Astrocyte of the cerebellum (primary cell): ENCODE measurements around the gene SEMA5A.

Source experiments
- DNase-seq: peaks from one replicate; pipeline ENCODE4 v3.0.0-alpha.2; 2011; ENCODE audit warnings: low read depth
- H3K4me3 ChIP-seq: 2 replicates; pipeline ENCODE4 v1.5.1; 2011; ENCODE audit warnings: mild to moderate bottlenecking, low read depth, low read length, moderate library complexity
- CTCF ChIP-seq: IDR thresholded peaks from 2 replicates; pipeline ENCODE4 v1.5.1; 2012; ENCODE audit warnings: low read length, low read depth, moderate library complexity, mild to moderate bottlenecking; ENCODE audit errors: missing control alignments
- in situ Hi-C: cut with HindIII; loops from 2 replicates; pipeline ENCODE4 v1.10.0; 2017; ENCODE audit warnings: low sequenced_read_pairs

SEMA5A gene

DNA sequence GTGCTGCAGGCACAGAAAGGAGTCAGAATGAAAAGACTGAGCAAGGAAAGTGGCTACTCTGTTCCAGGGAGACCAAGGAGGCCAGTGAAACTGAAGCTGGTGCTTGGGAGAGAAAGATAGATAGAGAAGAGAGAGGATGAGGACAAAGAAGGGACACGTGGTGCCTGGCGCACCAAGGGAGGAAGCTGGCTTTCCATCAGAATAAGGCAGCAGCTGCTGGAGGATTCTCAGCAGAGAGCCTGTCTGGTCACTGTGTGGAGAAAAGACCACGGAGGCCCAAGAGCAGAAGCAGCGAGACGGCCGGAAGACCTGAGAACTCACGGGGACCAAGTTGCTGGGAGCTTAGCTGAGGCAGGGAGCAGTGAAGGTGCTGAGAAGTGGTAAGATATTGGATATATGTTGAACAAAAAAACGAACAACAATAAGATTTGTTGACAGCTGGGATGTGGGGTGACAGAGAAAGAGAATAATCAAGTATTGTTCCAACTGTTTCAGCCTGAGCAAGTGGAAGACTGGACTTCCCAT is 116.1 kb downstream of the SEMA5A start:
- no peak for TF ChIP-seq CTCF
- no peak for DNase-seq
- H3K4me3 ChIP-seq = no peak overlapping the region
- in situ Hi-C loops = no loop called here

- no peak for TF ChIP-seq CTCF
- in situ Hi-C loops = no loop called here
Measured at GRCh38 chr5:9428272-9428671, 117.6 kb downstream of the SEMA5A start.

DNA sequence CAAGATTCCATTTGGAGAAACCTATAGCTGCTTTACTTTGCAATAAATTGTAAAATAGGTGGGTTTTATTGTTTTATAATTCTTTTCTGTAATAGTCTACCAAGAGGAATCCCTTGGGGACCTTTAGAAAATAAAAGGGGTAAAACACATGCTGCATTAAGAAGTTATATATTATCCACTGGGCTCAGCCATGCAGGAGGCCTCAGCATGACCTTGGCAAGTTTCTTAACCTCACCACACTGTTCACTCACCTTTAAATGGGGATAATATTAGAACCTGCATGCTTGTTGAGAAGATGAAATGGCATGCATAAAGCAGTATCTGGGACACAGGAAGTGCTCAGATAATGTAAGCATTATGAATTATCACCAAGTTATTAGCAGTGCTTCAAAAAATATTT is 120.2 kb downstream of the SEMA5A start:
- no peak for TF ChIP-seq CTCF
- in situ Hi-C loops = no loop called here

More at GRCh38 chr5:9428272-9428671, 117.6 kb downstream of the SEMA5A start:
- no peak overlapping the region for H3K4me3 ChIP-seq
- no peak for DNase-seq

DNA sequence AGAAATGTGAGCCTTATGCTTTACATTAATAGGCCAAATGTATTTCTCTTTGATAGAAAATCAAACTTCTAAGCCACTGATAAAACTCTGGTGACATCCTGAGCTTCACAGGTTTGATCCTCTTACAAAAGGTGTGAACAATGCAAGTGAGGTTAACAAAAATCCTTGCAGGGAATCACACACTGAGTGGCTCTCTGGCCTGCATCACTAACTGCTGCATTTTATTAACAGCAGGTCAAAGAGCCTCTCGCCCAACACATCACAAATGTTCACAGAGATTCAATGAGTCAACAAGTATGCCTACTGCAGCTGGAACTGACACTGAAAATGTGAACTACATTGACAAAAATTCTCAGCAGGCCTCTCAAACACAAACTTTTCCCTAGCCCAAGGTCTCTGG is 122.3 kb downstream of the SEMA5A start:
- no peak for TF ChIP-seq CTCF
- DNase-seq = no peak
- no peak overlapping the region for H3K4me3 ChIP-seq
- in situ Hi-C loops = no loop called here

More for the DNA sequence above, 120.2 kb downstream of the SEMA5A start:
- no peak for DNase-seq
- H3K4me3 ChIP-seq = no peak overlapping the region

- DNase-seq = no peak
- H3K4me3 ChIP-seq = no peak overlapping the region
- TF ChIP-seq CTCF = no peak
- in situ Hi-C loops = no loop called here
Measured at GRCh38 chr5:9421884-9422283, 124.0 kb downstream of the SEMA5A start.

DNA sequence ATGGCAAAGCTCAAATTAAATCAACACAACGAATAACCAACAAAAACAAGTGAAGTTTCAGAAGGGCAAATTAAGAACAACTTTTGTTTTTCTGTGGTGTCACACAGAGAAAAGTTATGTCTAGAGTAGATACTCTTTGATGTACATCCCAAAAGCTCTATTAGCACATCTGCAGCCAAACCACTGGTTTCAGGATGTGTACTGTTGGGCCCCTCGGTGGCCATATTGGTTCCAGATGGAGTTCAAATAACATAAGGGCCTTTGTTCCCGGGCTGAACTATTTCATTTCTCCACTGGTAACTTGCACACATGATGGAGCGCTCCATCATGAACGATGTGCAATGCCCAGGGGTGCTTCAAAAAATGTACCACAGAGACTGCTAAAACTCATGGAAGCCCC is 126.1 kb downstream of the SEMA5A start:
- in situ Hi-C loops = no loop called here
- H3K4me3 ChIP-seq = no peak overlapping the region
- no peak for TF ChIP-seq CTCF
- DNase-seq = no peak

DNA sequence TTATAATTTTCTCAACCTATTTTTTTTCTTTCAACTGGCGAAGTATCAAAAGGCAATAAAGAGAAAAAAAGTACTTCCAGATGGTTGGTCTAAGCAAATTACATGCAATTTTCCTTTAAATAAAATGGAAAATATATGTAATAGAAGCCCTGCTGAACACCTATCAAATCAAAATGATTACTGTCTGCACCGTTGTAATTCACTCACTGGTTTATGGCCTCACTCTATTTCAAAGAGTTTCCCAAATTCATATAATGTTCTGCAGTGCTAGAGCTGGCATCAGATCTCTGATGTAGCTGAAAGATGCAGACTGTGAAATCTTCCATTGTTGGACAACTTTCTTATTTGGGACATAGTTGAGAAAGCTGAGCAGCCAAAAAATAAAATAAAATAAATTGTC is 130.3 kb downstream of the SEMA5A start:
- no peak overlapping the region for H3K4me3 ChIP-seq
- no peak for TF ChIP-seq CTCF
- in situ Hi-C loops = no loop called here
- DNase-seq = no peak
